Pancreas (tissue), 10 donors: Measurements from ENCODE around the gene PRKCE. TPM values are rescaled to one million over a fixed set of nuclear protein-coding genes. Genes with fewer than 3 reads are reported as not detected.

Experiments
- ATAC-seq, 4 donors: fragments of 200-7000 bp; cut with Tn5 transposase; one replicate each; pipeline versions ENCODE4 v1.8.0 to v1.9.1; 2020; ENCODE audit warnings: mild to moderate bottlenecking in 4 of 4, moderate library complexity in 4 of 4
- DNase-seq, 6 donors: peaks; one replicate each; pipeline ENCODE4 v3.0.0-alpha.2; 2020
- FAIRE-seq: peaks from 2 replicates; lab custom pipeline; 2012; peaks lifted over from hg19 to GRCh38; lab: Jason Lieb, UNC
- H3K27ac ChIP-seq, 4 donors: fragments of 200-600 bp; sonication (generic); 1 replicate in 3 of 4; 2 replicates in 1 of 4; pipeline versions ENCODE4 v1.5.0 to v1.8.0; 2020
- H3K27me3 ChIP-seq, 4 donors: fragments of 200-600 bp; one replicate each; pipeline ENCODE4 v1.8.0; 2021
- H3K36me3 ChIP-seq, 3 donors: fragments of 200-600 bp; sonication (generic) in 1 of 3; one replicate each; pipeline versions ENCODE4 v1.5.0 to v1.8.0; 2020 to 2021
- H3K4me1 ChIP-seq, 3 donors: fragments of 200-600 bp; one replicate each; pipeline ENCODE4 v1.8.0; 2021
- H3K4me3 ChIP-seq, 4 donors: fragments of 200-600 bp; sonication (generic) in 2 of 4; one replicate each; pipeline versions ENCODE4 v1.5.0 to v1.8.0; 2020 to 2021
- H3K9me3 ChIP-seq, 4 donors: fragments of 200-600 bp; one replicate each; pipeline ENCODE4 v1.8.0; 2021
- WGBS, 2 donors: extraction: QIAGEN DNeasy Blood & Tissue Kit; methylation state at CpG; one replicate each; pipeline ENCODE4 v1.1.7; 2013; 5-methylcytosine and 5-hydroxymethylcytosine counted together
- intact Hi-C, 3 donors: fragments of 100-400 bp; cut with DNase I; formaldehyde crosslinking; loops; one replicate each; pipeline versions ENCODE4 v1.11.1 to v1.14.2; 2022
- polyA plus RNA-seq, 2 donors: library from polyadenylated mRNA; stranded (reverse); fragments of 200-250 nt; gene quantifications; one replicate each; pipeline ENCODE4 v1.2.3, GENCODE V29; 2013
- total RNA-seq, 6 donors: library from RNA; stranded (reverse); fragmentation: NEBNext Ultra II Directional in 4 of 6; extraction: Animal tissue kit (Norgen Biotek cat#: 25700) in 4 of 6; gene quantifications; one replicate each; pipeline versions ENCODE4 v1.2.1 to v1.2.4, GENCODE V29; 2021 to 2023
- TF ChIP-seq, protein P1 (sequence below), 4 donors: fragments of 200-600 bp; sonication (generic) in 3 of 4; IDR thresholded peaks; one replicate each; pipeline versions ENCODE4 v1.5.0 to v1.8.0; 2021; ENCODE audit warnings: antibody characterized with exemption in 4 of 4
- donor health status: healthy with polysubstance abuse.
- donor health status: DM: no; HTN: no; CAD: no; lungs with moderate emphysema.
- donor health status: DM: no; HTN: no; CAD: no.
- donor health status: control.
- donor health status: control.
- donor health status: Bipolar disorder and iron deficiency.
- donor health status: DM: yes; HTN: yes; CAD: no.
- donor health status: DM: no; HTN: no; CAD: no.
- donor health status: DM: no; HTN: no; CAD: no.
- donor health status: DM: yes; HTN: yes; CAD: no.

The PRKCE gene
- total RNA-seq (10 to 100 TPM in 3 of 6 donors, 1 to 10 TPM in 3; 8.2 to 19.4 (median 10.2) TPM), polyA plus RNA-seq (1 to 10 TPM; 4.0 to 5.8 TPM)

DNA sequence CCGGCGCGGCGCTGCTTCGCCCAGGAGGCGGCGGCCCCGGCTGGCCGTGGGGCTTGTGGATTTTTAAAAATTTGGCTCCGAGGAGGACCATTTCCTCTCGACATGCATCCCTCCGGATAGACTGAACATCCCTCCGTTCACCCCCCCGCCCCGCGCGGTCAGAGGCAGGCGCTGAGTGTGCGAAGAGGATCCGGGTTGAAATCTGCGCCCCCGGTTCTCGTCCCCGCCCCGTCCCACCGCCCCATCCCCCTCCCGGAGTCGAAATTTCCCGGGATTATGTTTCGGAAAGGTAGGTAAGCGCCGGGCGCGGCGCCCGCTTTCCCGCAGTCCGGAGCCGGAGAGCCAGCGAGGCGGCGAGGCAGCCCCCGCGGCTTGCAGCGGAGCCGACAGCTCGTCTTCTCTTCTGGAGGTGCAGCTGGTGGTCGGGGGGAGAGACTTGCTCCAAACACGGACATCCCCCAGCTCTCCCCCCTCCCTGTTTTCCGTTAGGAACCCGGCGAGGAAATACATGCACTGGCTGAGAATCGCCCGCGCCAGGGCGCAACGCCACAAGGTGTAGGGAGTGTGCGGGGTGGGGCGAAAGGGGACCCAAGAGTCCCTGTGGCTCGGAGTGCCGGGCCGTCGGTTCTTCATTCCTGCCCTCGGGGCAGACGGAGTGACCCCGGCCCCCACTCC lies at the start of gene PRKCE:
Gene PRKCE (plus strand): TSS at position 261 of the 675 bp plus-strand sequence.
- peak within 1 kb of the TSS; percentile 92 to 99 (median 98) for H3K27ac ChIP-seq
- FAIRE-seq, result no peak
- H3K9me3 ChIP-seq, result no peaks in the 10 kb centered on the region
- peak within 1 kb of the TSS; percentile 76 to 94 (median 86) for H3K4me3 ChIP-seq
- H3K36me3 ChIP-seq, result no peaks in the 10 kb centered on the region
- intact Hi-C loops, result loop anchor here in 1 of 3 donors (5.0 kb wide), 1 partner anchor 126 kb away; no protein-coding TSS in a partner anchor
- peak; percentile 63 to 84 (median 74) for DNase-seq
- H3K27me3 ChIP-seq, result no peaks in the 10 kb centered on the region
- peak; percentile 22 to 42 (median 40) for ATAC-seq
- H3K4me1 ChIP-seq, result peaks cover 0 to 4% (median 3%) of the 10 kb centered on the region in 3 donors
- WGBS, 2 donors, result 1% methylated on average over 52 to 66 of the region's 66 CpGs
- TF ChIP-seq, protein P1, sequence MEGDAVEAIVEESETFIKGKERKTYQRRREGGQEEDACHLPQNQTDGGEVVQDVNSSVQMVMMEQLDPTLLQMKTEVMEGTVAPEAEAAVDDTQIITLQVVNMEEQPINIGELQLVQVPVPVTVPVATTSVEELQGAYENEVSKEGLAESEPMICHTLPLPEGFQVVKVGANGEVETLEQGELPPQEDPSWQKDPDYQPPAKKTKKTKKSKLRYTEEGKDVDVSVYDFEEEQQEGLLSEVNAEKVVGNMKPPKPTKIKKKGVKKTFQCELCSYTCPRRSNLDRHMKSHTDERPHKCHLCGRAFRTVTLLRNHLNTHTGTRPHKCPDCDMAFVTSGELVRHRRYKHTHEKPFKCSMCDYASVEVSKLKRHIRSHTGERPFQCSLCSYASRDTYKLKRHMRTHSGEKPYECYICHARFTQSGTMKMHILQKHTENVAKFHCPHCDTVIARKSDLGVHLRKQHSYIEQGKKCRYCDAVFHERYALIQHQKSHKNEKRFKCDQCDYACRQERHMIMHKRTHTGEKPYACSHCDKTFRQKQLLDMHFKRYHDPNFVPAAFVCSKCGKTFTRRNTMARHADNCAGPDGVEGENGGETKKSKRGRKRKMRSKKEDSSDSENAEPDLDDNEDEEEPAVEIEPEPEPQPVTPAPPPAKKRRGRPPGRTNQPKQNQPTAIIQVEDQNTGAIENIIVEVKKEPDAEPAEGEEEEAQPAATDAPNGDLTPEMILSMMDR (IDR thresholded peaks at IDR 0.05), result no peak

DNA sequence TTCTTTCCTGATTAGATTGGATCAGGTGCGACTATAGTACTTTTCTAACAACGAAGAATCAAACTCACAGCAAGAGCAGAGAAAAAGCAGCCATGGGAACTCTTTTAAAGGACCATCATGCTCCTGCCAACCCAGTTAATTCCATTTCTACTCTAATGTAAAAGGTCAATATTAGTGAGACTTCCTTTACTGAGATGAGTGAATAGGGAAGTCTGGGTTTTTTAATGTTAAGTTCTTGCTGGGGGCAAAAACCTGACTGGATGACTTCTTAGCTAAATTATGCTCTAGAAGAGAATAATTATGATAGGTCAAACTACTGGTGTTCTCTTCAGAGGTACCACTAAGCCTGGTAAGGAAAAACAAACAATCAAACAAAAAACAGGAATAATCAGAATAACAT lies 48.9 kb upstream of the PRKCE start:
- Histone ChIP-seq H3K36me3 (peaks cover 0 to 7% (median 0%) of the 10 kb centered on the region in 3 donors), H3K4me3 (no peak overlapping the region), H3K9me3 (no peaks in the 10 kb centered on the region), H3K27ac (no peak overlapping the region), H3K4me1 (peaks cover 0 to 4% (median 0%) of the 10 kb centered on the region in 3 donors), H3K27me3 (no peaks in the 10 kb centered on the region)
- FAIRE-seq, result no peak
- no peak for DNase-seq
- TF ChIP-seq, protein P1 (IDR thresholded peaks at IDR 0.05), result no peak
- no peak for ATAC-seq
- intact Hi-C loops, result no loop called here
- 91 to 92% methylated on average over 2 of the region's 2 CpGs for WGBS, 2 donors

DNA sequence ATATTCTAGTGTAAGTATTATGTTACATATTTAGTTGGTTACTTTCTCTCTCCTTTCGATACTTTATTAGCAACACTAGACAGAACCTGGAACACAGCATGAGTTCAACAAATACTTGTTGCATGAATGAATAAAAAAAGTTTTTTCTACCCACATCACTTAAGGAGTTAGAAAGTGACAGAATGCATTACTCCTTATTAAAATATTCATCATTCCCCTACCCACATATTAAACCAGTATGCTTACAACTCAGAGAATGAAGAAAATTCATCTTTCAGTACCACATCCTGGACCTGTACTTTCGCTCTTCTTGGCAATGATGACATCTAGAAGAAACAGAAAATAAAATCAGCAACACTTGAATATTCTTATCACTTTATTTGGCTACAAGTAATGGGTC lies 46.4 kb upstream of the PRKCE start:
- Histone ChIP-seq H3K36me3 (peaks cover 0 to 7% (median 0%) of the 10 kb centered on the region in 3 donors), H3K4me3 (no peak overlapping the region), H3K4me1 (peaks cover 3 to 12% (median 7%) of the 10 kb centered on the region in 3 donors), H3K27me3 (no peaks in the 10 kb centered on the region), H3K27ac (no peak overlapping the region), H3K9me3 (no peaks in the 10 kb centered on the region)
- 96% methylated on average over 2 of the region's 2 CpGs for WGBS, 2 donors
- ATAC-seq, result no peak
- intact Hi-C loops, result no loop called here
- DNase-seq, result no peak
- TF ChIP-seq, protein P1 (IDR thresholded peaks at IDR 0.05), result no peak
- no peak for FAIRE-seq

DNA sequence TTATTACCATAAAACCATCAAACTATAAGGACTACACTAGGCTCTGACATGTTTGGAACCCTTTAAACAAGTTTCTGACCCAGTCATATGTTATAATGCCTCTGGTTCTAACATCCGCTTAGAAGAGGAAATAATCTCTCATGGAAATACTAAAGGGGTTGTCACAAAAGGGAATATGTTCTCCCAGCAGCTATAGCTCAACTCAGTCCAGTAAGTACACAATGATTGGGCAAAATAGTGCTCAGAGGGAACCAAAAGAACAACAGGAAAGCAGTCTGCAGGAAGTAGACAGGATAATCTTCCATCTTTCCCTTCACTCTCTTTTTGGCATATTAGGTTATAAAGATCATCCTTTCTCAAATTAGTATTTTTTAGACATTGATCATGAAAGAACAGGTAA lies 44.7 kb upstream of the PRKCE start:
- DNase-seq (no peak), FAIRE-seq (no peak), ATAC-seq (no peak)
- Histone ChIP-seq H3K4me1 (peaks cover 3 to 13% (median 7%) of the 10 kb centered on the region in 3 donors), H3K4me3 (no peak overlapping the region), H3K27me3 (no peaks in the 10 kb centered on the region), H3K9me3 (no peaks in the 10 kb centered on the region), H3K36me3 (no peaks in the 10 kb centered on the region), H3K27ac (no peak overlapping the region)
- intact Hi-C loops, result no loop called here
- WGBS, 2 donors, result 70 to 74% methylated on average over 1 of the region's 1 CpG
- TF ChIP-seq, protein P1 (IDR thresholded peaks at IDR 0.05), result no peak

DNA sequence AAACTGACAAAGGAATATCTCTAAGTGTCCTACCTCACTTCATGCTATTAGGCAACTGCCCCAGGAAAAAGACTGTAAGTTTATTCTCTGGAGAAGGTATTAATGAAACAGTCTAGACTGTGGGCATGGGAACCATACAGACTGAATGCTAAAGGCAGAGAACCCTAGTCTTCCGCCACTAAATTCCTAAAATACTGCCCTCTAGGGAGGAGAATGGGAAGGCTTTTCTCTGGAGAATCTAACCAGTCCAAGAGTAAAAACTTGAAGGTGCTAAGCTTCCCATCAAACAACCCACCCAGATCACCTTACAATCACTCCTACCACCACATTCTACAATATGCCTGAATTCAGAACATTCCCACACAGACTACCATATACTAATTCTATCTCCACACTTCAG lies 43.8 kb upstream of the PRKCE start:
- 66 to 85% methylated on average over 1 of the region's 1 CpG for WGBS, 2 donors
- no peak overlapping the region for H3K27ac ChIP-seq
- intact Hi-C loops, result no loop called here
- H3K9me3 ChIP-seq, result no peaks in the 10 kb centered on the region
- peaks cover 3 to 13% (median 7%) of the 10 kb centered on the region in 3 donors for H3K4me1 ChIP-seq
- TF ChIP-seq, protein P1 (IDR thresholded peaks at IDR 0.05), result peak in 1 of 4 donors; percentile 16
- FAIRE-seq (no peak), DNase-seq (no peak), ATAC-seq (no peak)
- H3K4me3 ChIP-seq, result no peak overlapping the region
- no peaks in the 10 kb centered on the region for H3K36me3 ChIP-seq
- H3K27me3 ChIP-seq, result no peaks in the 10 kb centered on the region
